Psoas muscle (tissue), 8 donors: ENCODE data around the gene RHBDF2. TPM values are rescaled to one million over a fixed set of nuclear protein-coding genes. Genes with fewer than 3 reads are reported as not detected.
A peak's percentile ranks its signal among the peaks of the same experiment; 100 is the strongest.

ENCODE experiments used
- ATAC-seq, 4 donors: fragments of 200-7000 bp; cut with Tn5 transposase; one replicate each; pipeline ENCODE4 v1.9.1; 2020; ENCODE audit warnings: moderate library complexity in 3 of 4, mild to moderate bottlenecking in 2 of 4
- DNase-seq, 2 donors: peaks; one replicate each; pipeline ENCODE4 v3.0.0-alpha.2; 2020
- H3K27ac ChIP-seq: fragments of 200-600 bp; one replicate; pipeline ENCODE4 v1.8.0; 2022
- H3K27me3 ChIP-seq, 3 donors: fragments of 200-600 bp in 1 of 3; one replicate each; pipeline versions ENCODE4 v1.6.1 to v1.8.0; 2013 to 2022; ENCODE audit warnings: low read length in 2 of 3, mild to moderate bottlenecking in 2 of 3, moderate library complexity in 1 of 3; ENCODE audit not compliant: insufficient read depth in 3 of 3
- H3K36me3 ChIP-seq, 2 donors: fragments of 200-600 bp in 1 of 2; one replicate each; pipeline versions ENCODE4 v1.6.1 to v1.8.0; 2013 to 2022; ENCODE audit warnings: low read depth in 1 of 2, mild to moderate bottlenecking in 1 of 2, moderate library complexity in 1 of 2; ENCODE audit not compliant: insufficient read depth in 1 of 2
- H3K4me1 ChIP-seq: fragments of 200-600 bp; one replicate; pipeline ENCODE4 v1.8.0; 2022
- H3K4me3 ChIP-seq: fragments of 200-600 bp; one replicate; pipeline ENCODE4 v1.8.0; 2022; ENCODE audit warnings: mild to moderate bottlenecking
- H3K9me3 ChIP-seq: fragments of 200-600 bp; one replicate; pipeline ENCODE4 v1.8.0; 2022
- CTCF ChIP-seq: fragments of 200-600 bp; IDR thresholded peaks from one replicate; pipeline ENCODE4 v1.8.0; 2022; ENCODE audit warnings: antibody characterized with exemption
- WGBS, 3 donors: extraction: QIAGEN DNeasy Blood & Tissue Kit; methylation state at CpG; one replicate each; pipeline versions ENCODE4 v1.1.6 to v1.1.7; 2013; 5-methylcytosine and 5-hydroxymethylcytosine counted together
- intact Hi-C, 2 donors: fragments of 100-400 bp; cut with DNase I; formaldehyde crosslinking; loops; one replicate each; pipeline versions ENCODE4 v1.11.0 to v1.14.2; 2022
- polyA plus RNA-seq, 3 donors: library from polyadenylated mRNA; stranded (reverse); fragments of 200-250 nt; gene quantifications; one replicate each; pipeline ENCODE4 v1.2.3, GENCODE V29; 2013
- total RNA-seq, 4 donors: library from RNA; stranded (reverse); fragmentation: NEBNext Ultra II Directional in 2 of 4; extraction: Animal tissue kit (Norgen Biotek cat#: 25700) in 2 of 4; gene quantifications; one replicate each; pipeline versions ENCODE4 v1.2.1 to v1.2.4, GENCODE V29; 2021 to 2023
- donor health status: healthy with polysubstance abuse.
- donor health status: DM: no; HTN: no; CAD: no; lungs with moderate emphysema.
- donor health status: Bipolar disorder and iron deficiency.
- donor health status: healthy.
- donor health status: DM: yes; HTN: yes; CAD: no.
- donor health status: DM: no; HTN: no; CAD: no.
- donor health status: DM: no; HTN: no; CAD: no.
- donor health status: DM: yes; HTN: yes; CAD: no.

Gene RHBDF2
- total and polyA plus RNA-seq, 7 donors: 6.6 to 23.1 (median 13.3) TPM

DNA sequence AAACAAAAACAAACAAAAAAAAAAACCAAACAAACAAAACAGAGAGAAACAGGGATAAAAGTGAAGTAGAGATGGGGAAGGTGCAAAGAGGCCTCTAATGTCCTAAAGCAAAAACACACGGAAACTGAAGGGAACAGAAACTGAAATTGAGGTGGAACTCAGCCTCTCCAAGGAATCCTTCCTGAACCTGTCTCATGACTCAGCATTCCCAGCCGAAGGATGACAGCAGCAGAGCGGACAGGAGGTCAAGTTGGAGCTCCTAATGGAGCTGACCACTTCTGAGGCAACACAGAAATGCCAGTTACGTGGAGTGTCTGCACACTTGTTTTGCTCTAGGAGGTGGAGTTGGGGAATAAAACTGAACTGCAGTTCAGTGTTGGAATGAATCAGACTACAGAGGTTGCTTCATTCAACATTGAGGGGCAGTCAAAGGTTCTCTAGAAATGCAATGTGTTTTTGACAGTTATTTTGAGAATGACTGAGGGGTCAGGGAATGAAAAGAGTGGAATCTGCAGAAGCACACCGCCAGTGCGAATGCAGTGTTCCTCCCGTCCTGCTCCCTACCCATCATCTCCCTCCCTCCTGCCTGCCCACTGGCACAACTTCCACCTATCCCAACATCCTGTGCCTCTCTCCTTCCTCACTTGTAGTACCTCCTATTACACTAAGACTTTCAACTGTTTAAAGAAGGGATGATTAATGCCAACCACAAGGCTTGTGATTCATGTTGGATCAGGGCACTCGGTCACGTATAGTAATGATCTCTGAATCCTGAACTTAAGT, 54.6 kb downstream of the RHBDF2 start:
- Histone ChIP-seq H3K27me3 (no peaks in the 10 kb centered on the region), H3K36me3 (no peaks in the 10 kb centered on the region), H3K27ac (peak overlapping the region; percentile 73), H3K4me3 (peak overlapping the region; percentile 33), H3K4me1 (peaks cover 51% of the 10 kb centered on the region), H3K9me3 (no peaks in the 10 kb centered on the region)
- 39 to 57% (median 44%) methylated on average over 9 of the region's 9 CpGs for WGBS, 3 donors
- TF ChIP-seq CTCF: no peak
- DNase-seq (no peak), ATAC-seq (peak; percentile 75 to 86 (median 82))
- intact Hi-C loops: loop anchor here in 1 of 2 donors (5.0 kb wide), 1 partner anchor 39 kb away; no protein-coding TSS in a partner anchor

- H3K36me3 ChIP-seq: no peaks in the 10 kb centered on the region
- no peaks in the 10 kb centered on the region for H3K27me3 ChIP-seq
- H3K4me1 ChIP-seq: peaks cover 48% of the 10 kb centered on the region
- ATAC-seq: peak; percentile 44 to 57 (median 50)
- H3K4me3 ChIP-seq: peak overlapping the region; percentile 33
- peak overlapping the region; percentile 73 for H3K27ac ChIP-seq
- intact Hi-C loops: loop anchor here in 1 of 2 donors (5.0 kb wide), 1 partner anchor 39 kb away; no protein-coding TSS in a partner anchor
- no peak for DNase-seq
- no peaks in the 10 kb centered on the region for H3K9me3 ChIP-seq
- WGBS, 3 donors: 32 to 49% (median 37%) methylated on average over 10 of the region's 10 CpGs
- no peak for TF ChIP-seq CTCF
Measured at GRCh38 chr17:76445697-76446448, 55.4 kb downstream of the RHBDF2 start.

DNA sequence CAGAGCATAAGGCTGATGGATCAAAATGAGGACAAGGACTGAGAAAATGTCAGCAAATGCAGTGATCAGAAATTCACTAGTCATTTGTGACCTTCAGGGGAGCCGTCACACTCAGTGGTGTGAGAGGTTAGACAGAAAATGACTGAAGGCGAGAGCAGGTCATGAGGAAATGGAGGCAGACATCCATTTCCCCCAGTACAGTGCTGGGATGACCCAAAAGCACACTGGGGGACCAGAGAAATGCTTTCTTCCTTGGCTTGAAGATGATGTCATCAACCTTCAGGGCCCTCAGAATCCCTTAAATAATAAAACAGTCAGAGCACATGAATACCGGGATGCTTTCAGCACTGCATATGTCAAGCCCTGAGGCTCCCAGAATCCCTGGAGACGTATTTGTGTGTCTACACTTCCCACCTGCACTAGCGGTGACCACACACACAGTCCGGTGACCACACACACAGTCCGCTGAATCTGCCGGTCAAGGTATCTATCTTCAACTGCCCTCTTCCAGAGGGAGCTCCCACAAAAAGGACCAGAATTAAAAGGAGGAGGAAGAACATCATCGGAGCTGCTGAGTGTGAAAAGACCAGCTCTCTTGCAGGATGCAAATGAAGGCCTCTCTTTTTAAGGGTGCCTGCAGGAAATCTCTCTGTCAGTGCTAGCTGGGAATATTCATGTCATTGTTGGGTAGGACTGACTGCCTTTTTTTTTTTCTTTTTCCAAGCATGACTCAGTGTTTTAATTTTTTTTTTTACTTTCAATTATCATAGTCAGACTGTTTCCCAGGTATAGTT, 56.5 kb downstream of the RHBDF2 start:
- no peak for TF ChIP-seq CTCF
- Histone ChIP-seq H3K36me3 (no peaks in the 10 kb centered on the region), H3K4me1 (peaks cover 48% of the 10 kb centered on the region), H3K4me3 (no peak overlapping the region), H3K9me3 (no peaks in the 10 kb centered on the region), H3K27ac (no peak overlapping the region), H3K27me3 (no peaks in the 10 kb centered on the region)
- ATAC-seq (no peak), DNase-seq (no peak)
- intact Hi-C loops: loop anchor here in 1 of 2 donors (5.0 kb wide), 1 partner anchor 37 kb away; no protein-coding TSS in a partner anchor
- WGBS, 3 donors: 83 to 87% (median 84%) methylated on average over 9 of the region's 9 CpGs

DNA sequence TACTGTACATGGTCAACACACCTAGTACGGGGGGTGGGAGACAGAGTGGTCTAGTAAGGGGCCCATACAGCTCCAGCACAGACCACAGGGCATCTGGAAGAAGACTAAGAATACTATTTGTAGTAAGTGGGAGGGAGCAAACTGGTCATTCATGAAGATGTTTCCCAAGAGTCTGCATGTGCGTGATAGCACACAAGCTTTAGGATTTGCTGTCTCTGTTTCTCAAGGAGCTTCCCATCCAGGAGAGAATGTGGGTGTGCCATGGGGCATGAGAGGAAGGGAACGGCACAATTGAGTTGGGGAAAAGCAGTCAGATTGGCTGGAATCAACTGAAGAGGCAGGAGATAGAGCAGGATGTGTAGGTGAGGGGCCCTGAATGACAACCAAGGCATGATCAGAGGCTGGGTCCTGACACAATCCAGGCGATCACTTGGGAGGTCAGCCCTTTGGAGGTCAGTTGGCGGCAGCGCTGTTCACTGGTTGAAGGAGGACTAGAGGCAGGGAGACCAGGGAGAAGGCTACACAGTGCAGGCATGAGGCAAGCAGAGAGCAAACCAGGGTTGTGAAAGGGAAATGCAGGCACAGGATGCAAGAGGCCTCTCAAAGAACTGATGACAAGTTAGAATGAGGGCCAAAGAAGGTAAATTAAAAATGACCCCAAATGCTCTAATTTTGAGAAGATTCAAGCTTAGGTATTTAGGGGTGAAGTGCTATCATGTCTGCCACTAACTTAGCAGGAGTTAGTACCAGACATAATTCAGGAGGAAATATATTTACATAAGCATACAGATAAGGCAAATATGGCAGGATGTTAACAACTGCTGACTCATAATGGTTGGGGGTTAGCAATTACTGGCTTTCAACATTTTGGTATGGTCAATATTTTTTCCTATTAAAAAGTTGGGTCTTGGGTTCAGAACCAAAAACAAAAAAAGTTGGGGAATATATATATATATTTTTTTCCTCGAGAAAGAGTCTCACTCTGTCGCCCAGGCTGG, 58.6 kb downstream of the RHBDF2 start:
- H3K27me3 ChIP-seq: no peaks in the 10 kb centered on the region
- H3K27ac ChIP-seq: no peak overlapping the region
- H3K9me3 ChIP-seq: no peaks in the 10 kb centered on the region
- intact Hi-C loops: no loop called here
- WGBS, 3 donors: 93 to 95% (median 94%) methylated on average over 8 of the region's 8 CpGs
- H3K4me3 ChIP-seq: no peak overlapping the region
- no peak for ATAC-seq
- no peak for DNase-seq
- H3K36me3 ChIP-seq: no peaks in the 10 kb centered on the region
- TF ChIP-seq CTCF: no peak
- peaks cover 44% of the 10 kb centered on the region for H3K4me1 ChIP-seq
